Endodermal cell (in vitro differentiated cells): ENCODE measurements around the gene SRXN1. TPM values are rescaled to one million over a fixed set of nuclear protein-coding genes. Genes with fewer than 3 reads are reported as not detected.

Source experiments
- DNase-seq: peaks from one replicate; pipeline ENCODE4 v3.0.0-alpha.2; 2017
- H3K27ac ChIP-seq: 2 replicates; pipeline ENCODE4 v1.5.1; 2013; ENCODE audit warnings: mild to moderate bottlenecking, low read depth, low read length, moderate library complexity
- H3K27me3 ChIP-seq: 2 replicates; pipeline ENCODE4 v1.6.1; 2013; ENCODE audit warnings: mild to moderate bottlenecking, low read length, moderate library complexity; ENCODE audit not compliant: insufficient read depth, control insufficient read depth, poor library complexity, severe bottlenecking
- H3K36me3 ChIP-seq: 2 replicates; pipeline ENCODE4 v1.7.0; 2013; ENCODE audit warnings: mild to moderate bottlenecking, low read length, moderate library complexity; ENCODE audit not compliant: control insufficient read depth, insufficient read depth
- H3K4me1 ChIP-seq: one replicate; pipeline ENCODE4 v1.7.0; 2013; ENCODE audit warnings: low read length; ENCODE audit not compliant: control insufficient read depth, insufficient read depth
- H3K4me3 ChIP-seq: 2 replicates; pipeline ENCODE4 v1.5.1; 2013; ENCODE audit warnings: mild to moderate bottlenecking, low read length, moderate library complexity
- H3K9ac ChIP-seq: 2 replicates; pipeline ENCODE4 v1.6.1; 2013; ENCODE audit warnings: mild to moderate bottlenecking, low read length, moderate library complexity; ENCODE audit not compliant: poor library complexity, severe bottlenecking; ENCODE audit errors: extremely low read depth
- H3K9me3 ChIP-seq: 2 replicates; pipeline ENCODE4 v1.6.1; 2013; ENCODE audit warnings: mild to moderate bottlenecking, low read length, moderate library complexity; ENCODE audit not compliant: control insufficient read depth
- H3K27ac Mint-ChIP-seq: 2 replicates; pipeline ENCODE4 v1.8.0; 2020; ENCODE audit warnings: mixed read lengths
- H3K27me3 Mint-ChIP-seq: 2 replicates; pipeline ENCODE4 v1.8.0; 2021; ENCODE audit warnings: mild to moderate bottlenecking, mixed read lengths; ENCODE audit not compliant: insufficient read depth
- H3K36me3 Mint-ChIP-seq: 2 replicates; pipeline ENCODE4 v1.8.0; 2020; ENCODE audit warnings: low read depth, mixed read lengths
- H3K4me1 Mint-ChIP-seq: 2 replicates; pipeline ENCODE4 v1.8.0; 2020; ENCODE audit warnings: mixed read lengths
- H3K4me3 Mint-ChIP-seq: 2 replicates; pipeline ENCODE4 v1.8.0; 2020; ENCODE audit warnings: mild to moderate bottlenecking, moderate library complexity, mixed read lengths
- H3K9me3 Mint-ChIP-seq: 2 replicates; pipeline ENCODE4 v1.8.0; 2020; ENCODE audit warnings: mild to moderate bottlenecking, mixed read lengths
- CTCF ChIP-seq: fragments of 200-600 bp; sonication (generic); conservative IDR thresholded peaks from 2 replicates; pipeline ENCODE4 v1.5.0; 2021; ENCODE audit warnings: antibody characterized with exemption, mild to moderate bottlenecking
- WGBS, 2 experiments: methylation state at CpG; one replicate each; pipeline versions ENCODE4 v1.1.5 to v1.1.7; 2013; ENCODE audit warnings: missing lambda C conversion rate in 2 of 2, mixed read lengths in 1 of 2; ENCODE audit not compliant: insufficient coverage in 1 of 2, insufficient read length in 1 of 2; 5-methylcytosine and 5-hydroxymethylcytosine counted together
- total RNA-seq, 2 donors: library from RNA; stranded (reverse); fragmentation: NEBNext Ultra II Directional in 1 of 2; extraction: Animal tissue kit (Norgen Biotek cat#: 25700) in 1 of 2; gene quantifications; 2 replicates in 1 of 2; 3 replicates in 1 of 2; pipeline ENCODE4 v1.2.1, GENCODE V29; 2021

Gene SRXN1
- total RNA-seq, 2 donors from 2014 or later, result 9.7 to 19.3 TPM

- H3K9me3 ChIP-seq, result no peaks in the 10 kb centered on the region
- no peak for TF ChIP-seq CTCF
- H3K4me3 ChIP-seq, result no peak overlapping the region
- DNase-seq, result no peak
- H3K27me3 ChIP-seq, result no peaks in the 10 kb centered on the region
- no peaks in the 10 kb centered on the region for H3K36me3 ChIP-seq
- H3K27ac ChIP-seq, result no peak overlapping the region
- H3K4me1 ChIP-seq, result no peaks in the 10 kb centered on the region
- H3K4me1 Mint-ChIP-seq, result no peaks in the 10 kb centered on the region
- H3K36me3 Mint-ChIP-seq, result no peaks in the 10 kb centered on the region
- H3K9ac ChIP-seq, result no peak overlapping the region
- WGBS, 2 experiments, result 86 to 95% methylated on average over 3 to 6 of the region's 6 CpGs
- no peaks in the 10 kb centered on the region for H3K27me3 Mint-ChIP-seq
- H3K9me3 Mint-ChIP-seq, result no peaks in the 10 kb centered on the region
- H3K4me3 Mint-ChIP-seq, result no peak overlapping the region
- H3K27ac Mint-ChIP-seq, result no peak overlapping the region
Measured at GRCh38 chr20:600736-601135, 52.3 kb downstream of the SRXN1 start.

GRCh38 chr20:600141-600540, 52.9 kb downstream of the SRXN1 start:
- Histone ChIP-seq H3K9me3 (no peaks in the 10 kb centered on the region), H3K27ac (no peak overlapping the region), H3K4me1 (no peaks in the 10 kb centered on the region), H3K9ac (no peak overlapping the region), H3K27me3 (no peaks in the 10 kb centered on the region), H3K4me3 (no peak overlapping the region), H3K36me3 (no peaks in the 10 kb centered on the region)
- H3K4me3 Mint-ChIP-seq, result no peak overlapping the region
- H3K4me1 Mint-ChIP-seq, result no peaks in the 10 kb centered on the region
- no peaks in the 10 kb centered on the region for H3K27me3 Mint-ChIP-seq
- no peak for TF ChIP-seq CTCF
- no peak for DNase-seq
- no peaks in the 10 kb centered on the region for H3K9me3 Mint-ChIP-seq
- no peaks in the 10 kb centered on the region for H3K36me3 Mint-ChIP-seq
- WGBS, 2 experiments, result 89 to 90% methylated on average over 2 of the region's 2 CpGs
- no peak overlapping the region for H3K27ac Mint-ChIP-seq

GRCh38 chr20:598133-598850, 54.7 kb downstream of the SRXN1 start:
- Mint-ChIP-seq H3K27ac (no peak overlapping the region), H3K27me3 (no peaks in the 10 kb centered on the region), H3K9me3 (no peaks in the 10 kb centered on the region), H3K36me3 (no peaks in the 10 kb centered on the region), H3K4me1 (no peaks in the 10 kb centered on the region), H3K4me3 (no peak overlapping the region)
- no peaks in the 10 kb centered on the region for H3K36me3 ChIP-seq
- DNase-seq, result no peak
- H3K4me1 ChIP-seq, result no peaks in the 10 kb centered on the region
- no peaks in the 10 kb centered on the region for H3K27me3 ChIP-seq
- H3K9ac ChIP-seq, result no peak overlapping the region
- no peak overlapping the region for H3K27ac ChIP-seq
- TF ChIP-seq CTCF, result no peak
- WGBS, 2 experiments, result 89 to 92% methylated on average over 12 to 13 of the region's 13 CpGs
- H3K4me3 ChIP-seq, result no peak overlapping the region
- no peaks in the 10 kb centered on the region for H3K9me3 ChIP-seq
